ENCODE measurements around the gene COX7A1. TPM values are rescaled to one million over a fixed set of nuclear protein-coding genes. Genes with fewer than 3 reads are reported as not detected.

COX7A1 gene
- total RNA-seq, 3 donors from 2014 or later = 6.0 to 115 (median 11.3) TPM

GRCh38 chr19:36112678-36113077 lies 39.6 kb downstream of the COX7A1 start:
- Histone ChIP-seq H3K36me3 (ENCODE audit: low read depth) (peaks cover 4% of the 10 kb centered on the region), H3K4me3 (no peak overlapping the region), H3K9me3 (no peaks in the 10 kb centered on the region), H3K4me1 (ENCODE audit: low read depth) (peaks cover 14% of the 10 kb centered on the region)
- ATAC-seq = no peak
- intact Hi-C loops (cut with DNase I, micrococcal nuclease) = no loop called here
- no peak for DNase-seq
- no peak for TF ChIP-seq CTCF (IDR thresholded peaks at IDR 0.05)

- no peak for TF ChIP-seq CTCF (IDR thresholded peaks at IDR 0.05)
- no peaks in the 10 kb centered on the region for H3K9me3 ChIP-seq
- H3K4me1 ChIP-seq (ENCODE audit: low read depth) = peaks cover 9% of the 10 kb centered on the region
- intact Hi-C loops (cut with DNase I, micrococcal nuclease) = no loop called here
- no peak for DNase-seq
- no peak overlapping the region for H3K4me3 ChIP-seq
- H3K36me3 ChIP-seq (ENCODE audit: low read depth) = peaks cover 4% of the 10 kb centered on the region
- ATAC-seq = no peak
Observed at GRCh38 chr19:36111200-36111539, 41.1 kb downstream of the COX7A1 start.

- DNase-seq (no peak), ATAC-seq (no peak)
- intact Hi-C loops (cut with DNase I, micrococcal nuclease) = no loop called here
- Histone ChIP-seq H3K36me3 (ENCODE audit: low read depth) (peaks cover 4% of the 10 kb centered on the region), H3K9me3 (no peaks in the 10 kb centered on the region), H3K4me1 (ENCODE audit: low read depth) (peaks cover 7% of the 10 kb centered on the region), H3K4me3 (no peak within 1 kb of the TSS)
- TF ChIP-seq CTCF (IDR thresholded peaks at IDR 0.05) = no peak
Observed at GRCh38 chr19:36110487-36111199, 41.6 kb downstream of the COX7A1 start, which contains the start of gene OVOL3. Gene OVOL3, plus strand, starts transcription at chr19:36111143. Its CDS starts 60 bp downstream, at chr19:36111203.

- no peak for TF ChIP-seq CTCF (IDR thresholded peaks at IDR 0.05)
- H3K9me3 ChIP-seq = no peaks in the 10 kb centered on the region
- no peaks in the 10 kb centered on the region for H3K36me3 ChIP-seq (ENCODE audit: low read depth)
- H3K4me3 ChIP-seq = no peak overlapping the region
- peaks cover 2% of the 10 kb centered on the region for H3K4me1 ChIP-seq (ENCODE audit: low read depth)
- intact Hi-C loops (cut with DNase I, micrococcal nuclease) = no loop called here
- ATAC-seq = no peak
- DNase-seq = no peak
Observed at GRCh38 chr19:36108684-36109083, 43.6 kb downstream of the COX7A1 start.

- ATAC-seq (no peak), DNase-seq (no peak)
- H3K4me1 ChIP-seq (ENCODE audit: low read depth) = no peaks in the 10 kb centered on the region
- no peak overlapping the region for H3K4me3 ChIP-seq
- intact Hi-C loops (cut with DNase I, micrococcal nuclease) = no loop called here
- no peaks in the 10 kb centered on the region for H3K36me3 ChIP-seq (ENCODE audit: low read depth)
- no peak for TF ChIP-seq CTCF (IDR thresholded peaks at IDR 0.05)
- no peaks in the 10 kb centered on the region for H3K9me3 ChIP-seq
Observed at GRCh38 chr19:36106991-36107390, 45.3 kb downstream of the COX7A1 start.

Measured in mucosa of descending colon (tissue), 3 donors.